ENCODE results near the gene KREMEN1. TPM values are rescaled to one million over a fixed set of nuclear protein-coding genes. Genes with fewer than 3 reads are reported as not detected.

KREMEN1 gene
- total and polyA plus RNA-seq, 9 of the 15 experiments (the other 6 are each of a cell fraction or from before 2014, with no cell fraction given): 0.69 to 11.5 (median 4.3) TPM

DNA sequence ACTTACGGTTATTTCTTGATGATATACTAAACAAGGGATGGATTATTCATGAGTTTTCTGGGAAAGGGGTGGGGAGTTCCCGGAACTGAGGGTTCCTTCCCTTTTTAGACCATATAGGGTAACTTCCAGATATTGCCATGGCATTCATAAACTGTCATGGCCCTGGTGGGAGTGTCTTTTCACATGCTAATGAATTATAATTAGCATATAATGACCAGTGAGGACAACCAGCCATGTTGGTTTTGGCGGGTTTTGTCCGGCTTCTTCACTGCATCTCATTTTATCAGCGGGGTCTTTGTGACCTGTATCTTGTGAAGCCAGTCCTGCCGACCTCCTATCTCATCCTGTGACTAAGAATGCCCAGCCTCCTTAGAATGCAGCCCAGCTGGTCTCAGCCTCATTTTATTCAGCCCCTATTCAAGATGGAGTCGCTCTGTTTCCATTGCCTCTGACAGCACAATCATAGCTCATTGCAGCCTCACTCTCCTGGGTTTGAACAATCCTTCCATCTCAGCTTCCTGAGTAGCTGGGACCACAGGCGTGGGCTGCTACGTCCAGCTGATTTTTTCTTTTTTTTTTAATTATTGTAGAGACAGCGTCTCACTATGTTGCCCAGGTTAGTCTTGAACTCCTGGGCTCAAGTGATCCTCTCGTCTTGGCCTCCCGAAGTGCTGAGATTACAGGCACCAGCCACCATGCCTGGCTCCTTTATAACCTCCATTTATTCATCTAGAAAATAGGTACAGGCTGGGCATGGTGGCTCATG, 80.3 kb downstream of the KREMEN1 start (continued):
- TF ChIP-seq, protein P1, sequence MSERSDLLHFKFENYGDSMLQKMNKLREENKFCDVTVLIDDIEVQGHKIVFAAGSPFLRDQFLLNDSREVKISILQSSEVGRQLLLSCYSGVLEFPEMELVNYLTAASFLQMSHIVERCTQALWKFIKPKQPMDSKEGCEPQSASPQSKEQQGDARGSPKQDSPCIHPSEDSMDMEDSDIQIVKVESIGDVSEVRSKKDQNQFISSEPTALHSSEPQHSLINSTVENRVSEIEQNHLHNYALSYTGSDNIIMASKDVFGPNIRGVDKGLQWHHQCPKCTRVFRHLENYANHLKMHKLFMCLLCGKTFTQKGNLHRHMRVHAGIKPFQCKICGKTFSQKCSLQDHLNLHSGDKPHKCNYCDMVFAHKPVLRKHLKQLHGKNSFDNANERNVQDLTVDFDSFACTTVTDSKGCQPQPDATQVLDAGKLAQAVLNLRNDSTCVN (CRISPR knock-in tag; IDR thresholded peaks at IDR 0.05): peak; percentile 21; the same call in 1 of the 2 replicates
- no peak for TF ChIP-seq ZBTB1 (CRISPR knock-in tag; IDR thresholded peaks at IDR 0.05; ENCODE audit: borderline replicate concordance, low read depth)
- no peak for TF ChIP-seq XRCC5 (IDR thresholded peaks at IDR 0.05; ENCODE audit: low read depth, low read length)
- no peak for TF ChIP-seq CREBBP (IDR thresholded peaks at IDR 0.05; ENCODE audit: low read depth, low read length)
- TF ChIP-seq, protein P2, sequence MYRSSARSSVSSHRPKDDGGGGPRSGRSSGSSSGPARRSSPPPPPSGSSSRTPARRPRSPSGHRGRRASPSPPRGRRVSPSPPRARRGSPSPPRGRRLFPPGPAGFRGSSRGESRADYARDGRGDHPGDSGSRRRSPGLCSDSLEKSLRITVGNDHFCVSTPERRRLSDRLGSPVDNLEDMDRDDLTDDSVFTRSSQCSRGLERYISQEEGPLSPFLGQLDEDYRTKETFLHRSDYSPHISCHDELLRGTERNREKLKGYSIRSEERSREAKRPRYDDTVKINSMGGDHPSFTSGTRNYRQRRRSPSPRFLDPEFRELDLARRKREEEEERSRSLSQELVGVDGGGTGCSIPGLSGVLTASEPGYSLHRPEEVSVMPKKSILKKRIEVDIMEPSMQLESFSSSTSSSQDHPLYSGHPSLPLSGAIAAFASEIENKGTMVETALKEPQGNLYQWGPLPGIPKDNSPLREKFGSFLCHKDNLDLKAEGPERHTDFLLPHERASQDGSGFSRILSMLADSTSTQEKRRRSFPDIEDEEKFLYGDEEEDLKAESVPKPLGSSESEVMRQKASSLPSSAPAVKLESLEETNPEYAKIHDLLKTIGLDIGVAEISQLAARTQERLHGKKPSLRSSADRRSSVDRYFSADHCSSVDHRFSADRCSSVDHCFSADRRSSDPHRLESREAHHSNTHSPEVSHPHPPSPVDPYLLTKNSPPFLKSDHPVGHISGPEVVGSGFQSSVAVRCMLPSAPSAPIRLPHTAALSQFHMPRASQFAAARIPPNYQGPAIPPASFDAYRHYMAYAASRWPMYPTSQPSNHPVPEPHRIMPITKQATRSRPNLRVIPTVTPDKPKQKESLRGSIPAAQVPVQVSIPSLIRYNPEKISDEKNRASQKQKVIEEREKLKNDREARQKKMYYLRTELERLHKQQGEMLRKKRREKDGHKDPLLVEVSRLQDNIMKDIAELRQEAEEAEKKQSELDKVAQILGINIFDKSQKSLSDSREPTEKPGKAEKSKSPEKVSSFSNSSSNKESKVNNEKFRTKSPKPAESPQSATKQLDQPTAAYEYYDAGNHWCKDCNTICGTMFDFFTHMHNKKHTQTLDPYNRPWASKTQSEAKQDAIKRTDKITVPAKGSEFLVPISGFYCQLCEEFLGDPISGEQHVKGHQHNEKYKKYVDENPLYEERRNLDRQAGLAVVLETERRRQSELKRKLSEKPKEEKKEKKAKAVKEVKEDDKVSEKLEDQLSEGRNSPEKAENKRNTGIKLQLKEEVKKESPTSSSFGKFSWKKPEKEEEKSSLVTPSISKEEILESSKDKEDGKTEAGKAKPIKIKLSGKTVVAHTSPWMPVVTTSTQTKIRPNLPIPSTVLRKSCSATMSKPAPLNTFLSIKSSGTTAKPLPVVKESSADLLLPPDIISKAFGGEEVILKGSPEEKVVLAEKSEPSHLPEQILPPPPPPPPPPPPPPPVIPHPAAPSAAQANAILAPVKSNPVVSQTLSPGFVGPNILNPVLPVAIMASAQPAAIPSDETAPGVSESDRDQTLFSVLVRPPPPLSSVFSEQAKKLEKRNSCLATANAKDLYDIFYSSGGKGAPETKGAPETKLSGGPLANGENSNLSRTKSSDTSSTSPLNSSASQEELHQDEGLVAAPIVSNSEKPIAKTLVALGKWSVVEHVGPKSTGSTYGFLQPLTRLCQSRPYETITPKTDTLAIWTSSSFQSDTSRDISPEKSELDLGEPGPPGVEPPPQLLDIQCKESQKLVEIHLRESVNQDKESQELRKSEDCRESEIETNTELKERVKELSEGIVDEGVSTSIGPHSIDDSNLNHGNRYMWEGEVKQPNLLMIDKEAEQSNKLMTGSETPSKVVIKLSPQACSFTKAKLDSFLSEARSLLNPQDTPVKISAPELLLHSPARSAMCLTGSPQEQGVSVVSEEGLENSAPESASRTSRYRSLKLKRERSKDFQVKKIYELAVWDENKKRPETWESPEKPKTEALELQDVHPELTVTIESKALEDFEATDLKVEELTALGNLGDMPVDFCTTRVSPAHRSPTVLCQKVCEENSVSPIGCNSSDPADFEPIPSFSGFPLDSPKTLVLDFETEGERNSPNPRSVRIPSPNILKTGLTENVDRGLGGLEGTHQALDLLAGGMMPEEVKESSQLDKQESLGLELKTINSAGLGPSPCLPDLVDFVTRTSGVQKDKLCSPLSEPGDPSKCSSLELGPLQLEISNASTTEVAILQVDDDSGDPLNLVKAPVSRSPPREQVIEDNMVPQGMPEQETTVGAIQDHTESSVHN (IDR thresholded peaks at IDR 0.05; ENCODE audit: borderline replicate concordance in 1 of 2, low read depth in 1 of 2): no peak
- no peak for TF ChIP-seq TSC22D4 (tag; IDR thresholded peaks at IDR 0.05)
- no peak for TF ChIP-seq HMG20A (CRISPR knock-in tag; conservative IDR thresholded peaks at IDR 0.05)
- peak; percentile 96 for TF ChIP-seq ZNF766 (CRISPR knock-in tag; conservative IDR thresholded peaks at IDR 0.05)
- TF ChIP-seq, protein P3, sequence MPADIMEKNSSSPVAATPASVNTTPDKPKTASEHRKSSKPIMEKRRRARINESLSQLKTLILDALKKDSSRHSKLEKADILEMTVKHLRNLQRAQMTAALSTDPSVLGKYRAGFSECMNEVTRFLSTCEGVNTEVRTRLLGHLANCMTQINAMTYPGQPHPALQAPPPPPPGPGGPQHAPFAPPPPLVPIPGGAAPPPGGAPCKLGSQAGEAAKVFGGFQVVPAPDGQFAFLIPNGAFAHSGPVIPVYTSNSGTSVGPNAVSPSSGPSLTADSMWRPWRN (IDR thresholded peaks at IDR 0.05; ENCODE audit: low read depth): no peak
- TF ChIP-seq EZH2 (IDR thresholded peaks at IDR 0.05; ENCODE audit: borderline replicate concordance, low read depth, low read length): no peak
- TF ChIP-seq, protein P4, sequence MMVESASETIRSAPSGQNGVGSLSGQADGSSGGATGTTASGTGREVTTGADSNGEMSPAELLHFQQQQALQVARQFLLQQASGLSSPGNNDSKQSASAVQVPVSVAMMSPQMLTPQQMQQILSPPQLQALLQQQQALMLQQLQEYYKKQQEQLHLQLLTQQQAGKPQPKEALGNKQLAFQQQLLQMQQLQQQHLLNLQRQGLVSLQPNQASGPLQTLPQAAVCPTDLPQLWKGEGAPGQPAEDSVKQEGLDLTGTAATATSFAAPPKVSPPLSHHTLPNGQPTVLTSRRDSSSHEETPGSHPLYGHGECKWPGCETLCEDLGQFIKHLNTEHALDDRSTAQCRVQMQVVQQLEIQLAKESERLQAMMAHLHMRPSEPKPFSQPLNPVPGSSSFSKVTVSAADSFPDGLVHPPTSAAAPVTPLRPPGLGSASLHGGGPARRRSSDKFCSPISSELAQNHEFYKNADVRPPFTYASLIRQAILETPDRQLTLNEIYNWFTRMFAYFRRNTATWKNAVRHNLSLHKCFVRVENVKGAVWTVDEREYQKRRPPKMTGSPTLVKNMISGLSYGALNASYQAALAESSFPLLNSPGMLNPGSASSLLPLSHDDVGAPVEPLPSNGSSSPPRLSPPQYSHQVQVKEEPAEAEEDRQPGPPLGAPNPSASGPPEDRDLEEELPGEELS (CRISPR knock-in tag; IDR thresholded peaks at IDR 0.05; ENCODE audit: borderline replicate concordance): no peak
- peak; percentile 67; the same call in 1 of the 2 replicates for TF ChIP-seq ATF7 (IDR thresholded peaks at IDR 0.05)
- TF ChIP-seq, protein P5, sequence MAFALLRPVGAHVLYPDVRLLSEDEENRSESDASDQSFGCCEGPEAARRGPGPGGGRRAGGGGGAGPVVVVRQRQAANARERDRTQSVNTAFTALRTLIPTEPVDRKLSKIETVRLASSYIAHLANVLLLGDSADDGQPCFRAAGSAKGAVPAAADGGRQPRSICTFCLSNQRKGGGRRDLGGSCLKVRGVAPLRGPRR (CRISPR knock-in tag; IDR thresholded peaks at IDR 0.05): peak; percentile 86
